Body of pancreas (tissue), 4 donors: ENCODE results near the gene IL17B.

Experiments used
- POLR2A ChIP-seq, 3 donors: fragments of 450-650 bp; IDR thresholded peaks; one replicate each; pipeline ENCODE4 v1.6.1; 2016; ENCODE audit warnings: antibody characterized with exemption in 3 of 3, mild to moderate bottlenecking in 2 of 3
- TF ChIP-seq, protein P1 (sequence below), 7 experiments: fragments of 450-650 bp in 4 of 7; fragments of 200-600 bp in 3 of 7; sonication (generic) in 3 of 7; IDR thresholded peaks; one replicate each; pipeline ENCODE4 v1.5.1; 2016 to 2019; ENCODE audit warnings: antibody characterized with exemption in 7 of 7

DNA sequence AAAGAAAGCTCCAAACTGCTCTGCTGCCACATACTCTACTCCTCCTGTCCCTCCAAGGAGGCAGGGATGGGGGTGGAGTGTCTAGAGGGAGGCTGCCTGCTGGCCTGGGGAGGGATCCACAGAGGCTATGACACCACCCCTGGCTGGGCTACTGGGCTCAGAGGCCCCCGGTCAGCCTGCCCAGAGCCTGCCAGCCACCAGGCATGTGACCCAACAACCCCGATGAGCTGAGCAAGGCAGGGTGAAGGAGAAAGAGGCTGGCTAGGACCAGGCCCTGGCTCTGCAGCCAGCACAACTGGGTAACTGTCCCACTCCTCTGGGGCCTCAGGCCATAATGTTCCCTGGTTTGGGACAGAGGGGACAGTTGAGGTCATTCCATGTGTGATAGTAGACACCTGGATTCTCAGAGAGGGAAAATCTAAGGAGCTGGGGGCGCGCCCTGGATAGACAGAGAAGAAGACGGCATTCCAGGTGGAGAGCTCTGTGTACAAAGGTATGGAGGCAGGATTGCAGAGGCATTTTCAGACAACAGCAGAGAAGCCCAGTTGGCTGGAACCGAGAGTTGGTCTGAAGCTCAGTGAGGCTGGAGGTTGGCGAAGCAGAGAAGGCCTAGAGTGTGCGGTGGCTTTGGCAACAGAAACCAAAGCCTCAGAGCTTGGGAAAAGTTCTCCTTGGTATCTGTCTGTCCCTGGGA is 33.8 kb upstream of the IL17B start:
- no peak for TF ChIP-seq POLR2A (IDR thresholded peaks at IDR 0.05)
- TF ChIP-seq, protein P1, sequence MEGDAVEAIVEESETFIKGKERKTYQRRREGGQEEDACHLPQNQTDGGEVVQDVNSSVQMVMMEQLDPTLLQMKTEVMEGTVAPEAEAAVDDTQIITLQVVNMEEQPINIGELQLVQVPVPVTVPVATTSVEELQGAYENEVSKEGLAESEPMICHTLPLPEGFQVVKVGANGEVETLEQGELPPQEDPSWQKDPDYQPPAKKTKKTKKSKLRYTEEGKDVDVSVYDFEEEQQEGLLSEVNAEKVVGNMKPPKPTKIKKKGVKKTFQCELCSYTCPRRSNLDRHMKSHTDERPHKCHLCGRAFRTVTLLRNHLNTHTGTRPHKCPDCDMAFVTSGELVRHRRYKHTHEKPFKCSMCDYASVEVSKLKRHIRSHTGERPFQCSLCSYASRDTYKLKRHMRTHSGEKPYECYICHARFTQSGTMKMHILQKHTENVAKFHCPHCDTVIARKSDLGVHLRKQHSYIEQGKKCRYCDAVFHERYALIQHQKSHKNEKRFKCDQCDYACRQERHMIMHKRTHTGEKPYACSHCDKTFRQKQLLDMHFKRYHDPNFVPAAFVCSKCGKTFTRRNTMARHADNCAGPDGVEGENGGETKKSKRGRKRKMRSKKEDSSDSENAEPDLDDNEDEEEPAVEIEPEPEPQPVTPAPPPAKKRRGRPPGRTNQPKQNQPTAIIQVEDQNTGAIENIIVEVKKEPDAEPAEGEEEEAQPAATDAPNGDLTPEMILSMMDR (IDR thresholded peaks at IDR 0.05) = no peak
